Measurements from ENCODE around the gene ZNF277.

The ZNF277 gene

GRCh38 chr7:112248598-112248997 lies 42.1 kb downstream of the ZNF277 start:
- TF ChIP-seq CTCF (IDR thresholded peaks at IDR 0.05), result no peak

- TF ChIP-seq CTCF (IDR thresholded peaks at IDR 0.05), result no peak
Measured at GRCh38 chr7:112252141-112252540, 45.6 kb downstream of the ZNF277 start.

- no peak for TF ChIP-seq CTCF (IDR thresholded peaks at IDR 0.05)
Measured at GRCh38 chr7:112252691-112253090, 46.2 kb downstream of the ZNF277 start.

GRCh38 chr7:112254156-112254555 lies 47.7 kb downstream of the ZNF277 start:
- no peak for TF ChIP-seq CTCF (IDR thresholded peaks at IDR 0.05)

GRCh38 chr7:112254709-112255387 lies 48.4 kb downstream of the ZNF277 start:
- TF ChIP-seq CTCF (IDR thresholded peaks at IDR 0.05), result no peak

- TF ChIP-seq CTCF (IDR thresholded peaks at IDR 0.05), result no peak
Measured at GRCh38 chr7:112255388-112255720, 48.9 kb downstream of the ZNF277 start.

GRCh38 chr7:112257073-112257472 lies 50.6 kb downstream of the ZNF277 start:
- TF ChIP-seq CTCF (IDR thresholded peaks at IDR 0.05), result no peak

- TF ChIP-seq CTCF (IDR thresholded peaks at IDR 0.05), result no peak
Measured at GRCh38 chr7:112260911-112261310, 54.4 kb downstream of the ZNF277 start.
